IPS-NIHi11 (cell line): ENCODE data around the gene CYP27A1.
"Not testable (repeated sequence)": the region's sequence is repeated elsewhere in the genome, so short reads cannot be mapped to it uniquely, and the experiment has no call there.

Source experiments
- DNase-seq: peaks from one replicate; pipeline ENCODE4 v3.0.0; 2012; ENCODE audit warnings: mixed read lengths, low spot score

Gene CYP27A1

GRCh38 chr2:218831378-218831990 lies 49.5 kb downstream of the CYP27A1 start, which contains the start of gene PRKAG3:
TSS of gene PRKAG3 (minus strand) at chr2:218831803.
- DNase-seq, result no peak

- DNase-seq, result no peak
Observed at GRCh38 chr2:218832081-218832480, 50.1 kb downstream of the CYP27A1 start.

GRCh38 chr2:218832520-218832919 lies 50.6 kb downstream of the CYP27A1 start:
- no peak for DNase-seq

GRCh38 chr2:218833023-218833609 lies 51.2 kb downstream of the CYP27A1 start:
- no peak for DNase-seq

GRCh38 chr2:218834685-218835084 lies 52.7 kb downstream of the CYP27A1 start:
- DNase-seq, result peak; percentile 13

- no peak for DNase-seq
Observed at GRCh38 chr2:218837495-218837894, 55.5 kb downstream of the CYP27A1 start.

- DNase-seq, result no peak
Observed at GRCh38 chr2:218839430-218839829, 57.5 kb downstream of the CYP27A1 start.

GRCh38 chr2:218839888-218840287 lies 57.9 kb downstream of the CYP27A1 start:
- no peak for DNase-seq

GRCh38 chr2:218844334-218844733 lies 62.4 kb downstream of the CYP27A1 start:
- not testable (repeated sequence) for DNase-seq

- not testable (repeated sequence) for DNase-seq
Observed at GRCh38 chr2:218846963-218847362, 65.0 kb downstream of the CYP27A1 start.

GRCh38 chr2:218849721-218850120 lies 67.8 kb downstream of the CYP27A1 start:
- no peak for DNase-seq

GRCh38 chr2:218850796-218851195 lies 68.8 kb downstream of the CYP27A1 start:
- no peak for DNase-seq

- DNase-seq, result no peak
Observed at GRCh38 chr2:218851286-218851685, 69.3 kb downstream of the CYP27A1 start.

GRCh38 chr2:218852911-218853667 lies 71.1 kb downstream of the CYP27A1 start:
- peak; percentile 67 for DNase-seq

- DNase-seq, result no peak
Observed at GRCh38 chr2:218853766-218854165, 71.8 kb downstream of the CYP27A1 start.

- DNase-seq, result no peak
Observed at GRCh38 chr2:218854860-218855259, 72.9 kb downstream of the CYP27A1 start.

- no peak for DNase-seq
Observed at GRCh38 chr2:218855305-218856166, 73.6 kb downstream of the CYP27A1 start.

GRCh38 chr2:218856167-218856895 lies 74.4 kb downstream of the CYP27A1 start:
- no peak for DNase-seq

GRCh38 chr2:218856896-218857243 lies 74.9 kb downstream of the CYP27A1 start:
- no peak for DNase-seq

- no peak for DNase-seq
Observed at GRCh38 chr2:218857371-218858137, 75.6 kb downstream of the CYP27A1 start.

- no peak for DNase-seq
Observed at GRCh38 chr2:218858138-218858445, 76.1 kb downstream of the CYP27A1 start.
